Activated T-helper 1 cell treated with Interleukin-2 at 50 U/mL for 16 hours (primary cell): ENCODE results near the gene CCSER1.
"Not testable (repeated sequence)": the region's sequence is repeated elsewhere in the genome, so short reads cannot be mapped to it uniquely, and the experiment has no call there.

Experiments used
- DNase-seq: peaks from one replicate; pipeline ENCODE4 v3.0.0-alpha.2; 2020; ENCODE audit warnings: low read depth

Gene CCSER1

DNA sequence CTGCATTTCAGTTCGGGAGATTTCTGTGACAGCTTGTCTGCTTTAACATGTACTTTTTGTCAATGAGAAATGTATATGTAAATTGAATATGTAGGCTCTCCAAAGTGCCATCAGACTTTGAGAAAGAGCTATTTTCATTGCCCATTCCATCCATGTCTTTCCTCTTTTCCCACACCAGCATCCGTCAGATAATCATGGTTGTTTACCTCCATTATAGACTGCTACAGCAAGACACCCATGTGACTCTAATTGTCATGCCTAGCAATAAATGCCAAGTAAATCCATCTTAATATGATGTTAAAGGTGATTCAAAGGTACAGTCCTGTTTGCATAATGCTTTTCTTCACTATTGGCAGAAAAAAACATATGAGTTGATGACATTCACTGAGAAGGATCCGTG lies 1157.3 kb downstream of the CCSER1 start:
- DNase-seq: no peak

DNA sequence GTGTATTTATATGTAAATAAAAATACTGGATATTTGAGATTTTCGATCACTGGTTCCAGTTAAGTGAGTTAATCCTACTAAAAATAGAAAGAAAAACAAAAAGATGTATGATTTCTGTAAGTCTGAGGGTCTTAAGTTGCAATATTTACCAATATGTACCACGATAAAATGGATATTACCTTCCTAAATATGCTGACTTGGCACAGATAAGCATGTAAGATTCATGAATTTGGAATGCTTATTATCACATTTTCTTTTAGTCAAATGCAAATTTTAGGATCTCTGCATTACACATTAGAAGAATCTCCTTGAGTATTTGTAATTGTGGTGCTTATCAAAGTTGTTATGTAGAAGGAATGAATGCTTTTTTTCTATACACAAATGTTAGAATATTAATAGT lies 1158.3 kb downstream of the CCSER1 start:
- DNase-seq: no peak

DNA sequence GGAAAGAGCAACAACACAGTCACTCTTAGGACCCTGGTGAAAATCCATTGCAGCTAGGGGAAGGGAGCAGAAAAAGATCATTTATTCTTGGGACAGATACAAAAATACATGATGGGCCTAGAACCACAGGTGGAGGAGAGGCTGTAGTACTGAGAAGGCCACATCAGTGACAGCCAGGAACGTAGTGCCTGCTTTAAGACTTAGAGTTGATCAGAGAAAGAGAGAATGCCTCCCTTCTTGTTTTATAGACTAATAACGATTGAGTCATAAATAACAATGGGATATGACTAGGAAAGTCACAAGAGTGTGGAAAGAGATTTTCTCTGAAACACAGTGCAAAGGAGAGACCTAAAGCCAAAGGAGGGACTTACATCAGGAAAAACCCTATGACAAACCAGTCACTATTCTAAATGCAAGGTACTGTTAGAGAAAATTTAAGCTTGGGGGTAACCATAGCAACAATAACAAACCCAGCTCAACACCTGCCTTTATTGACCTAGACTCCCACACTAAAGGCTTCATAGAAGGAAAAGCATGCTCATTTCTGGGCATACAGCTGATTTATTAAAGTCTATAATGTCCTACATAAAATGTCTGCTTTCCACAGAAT lies 1161.6 kb downstream of the CCSER1 start:
- DNase-seq: no peak

DNA sequence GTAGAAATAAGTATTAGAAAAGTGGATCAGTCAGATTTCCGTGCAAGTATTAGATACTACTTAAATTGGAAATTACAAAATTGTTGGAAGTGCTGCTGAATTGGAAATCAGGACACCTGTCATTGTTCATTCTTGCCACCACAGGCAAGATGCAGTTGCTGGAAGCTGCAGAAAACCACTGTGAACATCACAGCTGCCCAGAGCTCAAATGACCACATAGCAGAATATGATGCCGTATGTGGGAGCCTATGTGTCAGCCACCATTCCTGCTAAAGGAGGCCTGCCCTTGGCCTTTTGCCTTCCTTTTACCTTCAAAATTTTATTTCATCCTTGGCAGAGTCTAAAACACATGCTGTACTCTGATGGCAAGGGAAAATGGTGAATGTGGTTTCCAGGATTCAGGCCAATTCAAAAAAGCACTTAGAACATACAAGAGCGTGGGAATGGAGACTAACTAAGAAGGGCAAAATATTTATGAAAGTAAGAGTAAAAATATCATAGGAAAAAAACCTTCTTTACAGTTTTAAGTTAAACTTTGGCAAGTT lies 1171.0 kb downstream of the CCSER1 start:
- DNase-seq: no peak

DNA sequence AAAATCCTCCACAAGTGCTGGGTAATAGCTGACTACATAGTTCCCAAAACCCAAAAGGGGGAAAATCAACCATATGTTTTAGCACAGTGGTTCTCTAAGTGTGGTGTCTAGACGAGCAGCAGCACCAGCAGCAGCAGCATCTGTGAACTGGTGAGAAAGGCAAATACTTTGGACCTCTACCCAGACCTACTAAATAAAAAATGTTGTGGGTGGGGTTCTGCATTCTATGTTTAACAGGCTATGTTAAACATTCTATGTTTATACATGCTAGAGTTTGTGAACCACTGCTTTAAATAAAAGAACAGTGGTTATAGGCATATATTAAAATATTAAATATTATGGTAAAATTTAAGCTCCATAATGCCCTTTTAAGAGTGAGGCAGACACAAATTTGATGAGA lies 1171.6 kb downstream of the CCSER1 start:
- no peak for DNase-seq

DNA sequence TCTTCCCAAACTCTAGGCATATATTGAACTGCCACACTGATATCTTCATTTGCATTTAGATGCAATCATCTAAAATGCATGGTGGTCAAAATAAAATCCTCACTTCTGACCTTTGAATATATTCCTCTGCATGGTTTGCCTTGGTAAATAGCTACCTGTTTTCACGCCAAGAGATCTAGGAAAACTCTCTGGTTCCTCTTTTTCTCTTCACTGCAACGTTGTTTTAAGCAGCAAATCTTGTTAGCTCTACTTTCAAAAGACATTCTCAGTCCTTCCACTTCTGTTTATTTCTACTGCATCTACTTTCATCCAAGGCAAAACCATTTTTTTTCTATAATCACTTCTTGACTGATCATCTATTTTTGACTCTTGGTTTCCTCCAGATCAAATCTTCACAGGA lies 1174.9 kb downstream of the CCSER1 start:
- no peak for DNase-seq

DNA sequence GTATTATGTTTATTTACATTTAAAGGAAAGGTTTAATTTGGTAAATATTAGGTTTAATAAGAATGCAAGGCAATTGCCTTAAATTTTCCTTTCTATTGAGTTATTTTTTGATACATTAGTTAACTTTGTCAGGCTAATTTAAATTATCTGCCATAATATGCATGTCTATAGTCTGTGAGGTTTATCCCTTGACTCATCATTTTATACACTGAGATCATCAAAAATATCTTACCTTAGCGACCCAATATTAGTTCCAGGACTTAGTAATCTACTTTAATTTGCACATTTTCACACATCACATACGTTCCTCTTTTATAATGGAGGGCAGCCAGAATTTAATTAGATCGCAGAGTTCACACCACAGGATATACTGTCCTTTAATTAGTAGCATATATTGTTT lies 1177.1 kb downstream of the CCSER1 start:
- no peak for DNase-seq

DNA sequence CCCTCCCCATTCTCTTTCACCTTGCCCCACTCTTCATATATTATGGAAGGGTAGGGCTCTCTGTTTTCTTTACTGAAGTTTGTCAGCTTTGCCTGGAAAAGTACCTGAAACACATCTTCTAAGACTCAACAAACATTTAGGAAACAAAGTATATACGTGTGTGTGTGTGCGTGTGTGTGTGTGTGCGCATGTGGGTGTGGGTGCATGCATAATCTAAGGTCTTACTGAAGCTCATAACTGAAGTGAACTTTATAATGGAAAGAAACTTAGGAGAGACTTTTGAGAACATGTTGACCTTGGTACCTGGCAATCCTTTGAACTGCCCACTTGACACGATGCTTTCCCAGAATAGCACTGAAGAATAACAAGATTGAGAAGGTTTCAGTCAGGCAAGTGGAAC lies 1190.2 kb downstream of the CCSER1 start:
- DNase-seq: no peak

DNA sequence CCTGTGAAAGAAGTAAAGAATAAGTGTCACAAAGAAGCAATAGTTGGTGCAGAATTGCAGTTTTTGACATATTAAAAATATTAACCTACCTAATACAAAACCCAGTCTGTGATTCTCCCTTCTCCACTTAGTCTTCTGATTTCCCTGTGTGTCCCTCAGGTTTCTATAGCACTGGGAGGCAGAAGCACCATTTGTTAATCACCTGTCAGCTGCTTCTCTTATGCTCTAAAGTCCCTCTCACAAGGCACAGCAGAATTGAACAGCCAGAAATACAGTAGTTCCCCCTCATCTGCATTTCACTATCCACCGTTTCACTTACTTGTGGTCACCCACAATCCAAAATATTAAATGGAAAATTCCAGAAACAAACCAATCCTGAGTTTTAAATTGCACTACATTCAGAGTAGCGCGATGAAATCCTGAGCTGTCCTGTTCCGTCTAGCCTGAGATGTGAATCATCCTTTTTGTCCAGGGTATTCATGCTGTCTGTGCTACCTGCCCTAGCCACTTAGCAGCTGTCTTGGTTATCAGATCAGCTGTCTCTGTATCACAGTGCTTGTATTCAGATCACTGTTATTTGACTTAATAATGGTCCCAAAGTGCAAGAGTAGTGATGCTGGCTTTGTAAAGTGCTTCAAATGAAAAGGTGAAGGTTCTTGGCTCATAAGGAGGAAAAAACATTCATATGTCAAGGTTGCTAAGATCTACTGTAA lies 1192.5 kb downstream of the CCSER1 start:
- no peak for DNase-seq

DNA sequence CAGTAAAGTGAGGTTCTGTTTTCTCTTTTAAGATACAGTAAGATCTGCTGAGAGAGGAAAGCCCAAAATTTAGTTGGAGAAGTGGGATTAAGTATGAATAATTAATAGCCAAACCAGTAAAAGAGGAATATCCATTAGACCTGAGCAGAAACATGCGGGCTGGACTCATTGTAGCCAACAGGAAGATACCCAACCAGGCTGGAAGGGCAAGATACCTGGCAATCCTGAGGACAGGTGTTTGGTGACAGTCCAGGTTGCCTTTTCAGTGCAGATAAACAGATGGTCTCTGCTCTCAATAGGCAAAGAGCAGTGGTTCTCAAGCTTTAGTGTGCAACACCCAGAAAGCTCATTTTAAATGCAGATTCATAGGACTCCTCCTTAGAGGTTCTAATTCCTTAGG lies 1195.8 kb downstream of the CCSER1 start:
- DNase-seq: no peak

DNA sequence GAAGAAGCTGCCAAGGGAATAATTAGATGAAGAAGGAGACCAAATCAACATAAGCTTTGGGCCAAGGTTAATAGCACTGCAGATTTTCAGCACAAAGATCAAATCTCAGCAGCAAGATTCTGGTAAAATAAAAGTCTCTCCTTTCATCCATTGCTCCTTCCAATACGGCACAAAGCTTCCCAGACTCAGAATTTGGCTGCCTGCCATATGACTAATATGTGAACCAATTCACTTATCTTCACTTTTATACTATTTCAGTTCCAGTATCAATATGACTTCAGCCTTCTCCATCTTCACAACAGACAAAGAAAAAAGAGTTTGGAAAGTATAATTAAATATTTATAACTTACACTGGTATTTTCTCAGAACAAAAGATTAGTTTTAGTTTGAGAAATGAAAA lies 1198.3 kb downstream of the CCSER1 start:
- DNase-seq: no peak

DNA sequence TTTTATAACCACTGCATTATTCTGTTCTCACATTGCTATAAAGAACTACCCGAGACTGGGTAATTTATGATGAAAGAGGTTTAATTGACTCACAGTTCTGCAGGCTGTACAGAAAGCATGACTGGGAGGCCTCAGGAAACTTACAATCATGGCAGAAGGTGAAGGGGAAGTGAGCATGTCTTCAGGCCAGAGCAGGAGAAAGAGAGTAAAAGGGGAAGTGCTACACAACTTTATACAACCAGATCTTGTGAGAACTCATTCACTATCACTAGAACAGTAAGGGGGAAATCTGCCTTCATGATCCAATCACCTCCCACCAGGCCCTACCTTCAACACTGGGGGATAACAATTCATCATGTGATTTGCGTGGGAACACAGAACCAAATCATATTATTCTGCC lies 1199.0 kb downstream of the CCSER1 start:
- DNase-seq: not testable (repeated sequence)

DNA sequence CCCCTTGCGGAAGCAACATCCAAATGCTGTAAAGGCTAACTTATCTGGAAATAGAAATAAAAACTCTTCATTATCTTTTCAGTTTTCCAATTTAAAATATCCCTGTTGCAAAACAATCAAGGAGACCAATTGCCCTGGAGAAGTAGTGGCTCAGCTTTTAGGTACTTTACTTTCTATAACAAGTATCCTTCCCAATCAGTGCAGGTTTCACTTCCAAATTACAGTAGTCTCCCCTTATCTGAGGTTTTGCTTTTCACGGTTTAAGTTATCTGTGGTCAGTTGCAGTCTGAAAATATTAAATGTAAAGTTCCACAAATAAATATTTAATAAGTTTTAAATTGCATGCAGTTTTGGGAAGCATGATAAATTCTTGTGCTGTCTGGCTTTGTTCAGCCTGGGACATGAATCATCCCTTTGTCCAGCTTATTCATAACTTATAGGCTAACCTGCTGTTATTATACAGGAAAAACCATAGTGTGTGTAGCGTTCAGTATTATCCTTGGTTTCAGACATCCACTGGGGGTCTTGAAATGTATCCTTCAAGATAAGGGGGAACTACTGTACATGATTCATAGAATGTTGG lies 1203.5 kb downstream of the CCSER1 start:
- DNase-seq: no peak

DNA sequence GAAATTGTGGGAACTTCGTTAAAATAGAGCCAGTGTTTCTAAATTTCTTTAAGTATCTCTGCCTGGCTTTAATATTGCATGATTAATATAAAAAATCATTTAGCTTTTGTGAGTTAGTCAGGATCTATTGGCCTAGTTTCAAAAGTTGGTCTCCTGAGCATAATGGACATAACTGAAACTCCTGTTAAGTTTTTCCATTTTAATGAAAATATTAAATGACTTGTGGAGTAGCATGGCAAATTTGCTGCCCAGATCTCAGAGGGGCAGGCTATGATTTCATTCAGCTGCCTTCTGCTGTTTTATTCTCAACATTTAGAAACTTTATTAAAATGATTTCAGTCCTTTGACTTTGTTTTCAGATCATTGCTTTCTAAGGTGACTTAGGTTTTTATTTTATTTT lies 1213.6 kb downstream of the CCSER1 start:
- DNase-seq: no peak

DNA sequence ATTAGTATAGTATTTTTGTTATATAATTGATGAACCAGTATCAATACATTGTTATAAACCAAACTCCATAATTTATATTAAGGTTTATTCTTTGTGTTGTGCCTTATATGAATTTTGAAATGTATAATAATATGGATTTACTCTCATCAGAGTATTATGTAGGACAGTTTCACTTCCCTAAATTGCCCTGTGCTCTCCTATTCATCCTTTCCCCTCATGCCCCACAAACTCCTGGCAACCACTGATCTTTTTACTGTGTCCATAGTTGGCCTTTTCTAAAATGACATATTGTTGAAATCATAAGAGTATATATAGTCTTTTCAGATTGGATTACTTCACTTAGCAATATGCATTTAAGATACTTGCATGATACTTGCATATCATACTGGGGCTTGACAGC lies 1218.4 kb downstream of the CCSER1 start:
- no peak for DNase-seq

DNA sequence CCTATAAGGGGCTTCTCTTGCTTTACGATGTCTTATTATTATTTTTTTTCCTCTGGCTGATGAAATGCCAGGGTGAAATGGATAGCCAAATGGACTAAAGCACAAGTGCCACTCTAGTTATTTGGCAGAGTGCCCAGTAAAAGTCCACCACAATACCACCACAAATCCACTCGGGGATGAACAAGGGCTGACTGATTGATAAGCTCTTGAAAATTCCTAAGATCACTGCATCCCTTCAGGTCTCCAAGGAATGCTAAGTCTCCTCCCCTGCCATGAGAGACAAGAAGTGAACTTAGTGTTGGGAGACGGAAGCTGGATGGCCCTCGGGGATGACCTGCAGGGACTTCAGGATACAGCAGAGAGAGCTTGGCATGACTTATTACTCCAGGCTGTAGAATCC lies 1229.3 kb downstream of the CCSER1 start:
- DNase-seq: not testable (repeated sequence)

DNA sequence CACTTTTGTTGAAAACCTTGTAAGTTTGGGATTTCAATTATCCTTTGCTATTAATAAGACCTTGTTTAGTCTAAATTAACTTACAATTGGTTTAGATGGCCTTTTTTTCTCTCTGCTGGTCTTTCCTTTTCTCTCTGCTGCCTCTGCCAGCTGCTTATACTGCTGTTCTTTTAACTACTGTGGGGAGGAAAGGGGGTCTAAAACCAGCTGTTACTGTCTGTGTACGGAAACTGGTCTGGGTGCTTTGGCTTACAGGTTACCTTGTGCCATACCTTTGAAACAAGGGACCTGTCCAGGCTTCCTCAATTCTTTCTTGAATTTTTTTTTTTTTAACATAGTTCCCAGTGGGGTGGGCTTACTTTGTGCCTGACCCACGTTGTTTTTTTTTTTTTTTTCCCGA lies 1230.8 kb downstream of the CCSER1 start:
- DNase-seq: not testable (repeated sequence)

DNA sequence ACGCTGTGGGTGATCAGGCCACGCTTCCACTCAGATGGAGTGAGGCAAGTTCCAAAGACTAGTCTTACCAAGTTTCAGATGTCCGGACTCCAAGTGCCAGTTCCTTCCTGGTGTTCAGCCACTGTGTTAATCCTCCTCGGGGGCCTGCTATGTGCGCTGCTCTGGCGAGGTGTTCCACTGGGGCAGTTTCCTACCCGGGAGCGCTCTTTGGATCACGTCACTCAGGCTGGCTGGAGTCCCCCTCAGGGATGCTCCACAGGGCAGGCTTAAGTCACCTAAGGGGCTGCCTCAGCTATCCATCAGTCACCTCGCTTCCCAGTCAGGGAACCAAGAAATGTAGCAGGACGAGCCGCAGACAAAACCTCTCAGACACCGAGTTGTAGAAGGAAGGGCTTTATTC lies 1231.4 kb downstream of the CCSER1 start:
- not testable (repeated sequence) for DNase-seq

DNA sequence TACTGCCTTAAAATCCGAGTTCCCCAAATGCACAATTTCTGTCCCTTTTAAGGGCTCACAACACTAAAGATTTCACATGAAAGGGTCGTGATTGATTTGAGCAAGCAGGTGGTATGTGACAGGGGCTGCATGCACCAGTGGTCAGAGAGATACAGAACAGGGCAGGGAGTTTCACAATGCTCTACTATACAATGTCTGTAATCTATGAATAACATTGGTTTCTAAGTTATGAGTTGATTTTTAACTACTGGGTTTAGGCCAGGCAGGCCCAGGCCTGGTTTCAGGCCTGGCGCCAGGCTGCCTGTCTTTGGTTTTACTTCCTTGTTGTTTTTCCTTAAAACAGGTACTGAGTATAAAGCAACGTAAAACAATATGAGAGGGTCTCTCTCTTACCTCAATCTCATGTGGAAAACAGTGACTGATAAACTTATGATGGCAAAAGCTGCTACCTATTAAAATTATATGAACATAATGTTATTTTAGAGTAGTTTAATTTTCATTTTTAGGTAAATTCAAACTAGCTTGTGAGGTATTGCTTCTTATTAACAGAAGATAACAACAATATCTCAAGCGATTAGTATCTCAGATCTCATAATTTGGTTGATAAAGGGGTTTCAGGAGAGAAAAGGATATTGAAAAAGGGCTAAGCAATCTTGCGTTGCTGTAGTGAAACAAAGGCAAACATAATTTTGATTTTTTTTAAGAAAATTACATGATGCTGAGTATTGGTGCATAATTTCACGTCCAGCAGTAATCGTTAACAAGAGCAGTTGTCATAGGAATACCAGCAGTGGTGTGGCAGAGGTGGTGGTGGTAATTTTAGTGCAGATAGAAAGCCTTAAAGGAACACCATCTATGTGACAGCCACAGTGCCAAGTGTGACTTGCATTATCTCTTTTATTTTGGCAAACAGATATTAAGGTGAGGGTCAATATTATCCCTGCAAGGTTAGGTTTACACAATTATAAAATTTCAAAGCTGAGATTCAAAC lies 1232.1 kb downstream of the CCSER1 start:
- DNase-seq: no peak

DNA sequence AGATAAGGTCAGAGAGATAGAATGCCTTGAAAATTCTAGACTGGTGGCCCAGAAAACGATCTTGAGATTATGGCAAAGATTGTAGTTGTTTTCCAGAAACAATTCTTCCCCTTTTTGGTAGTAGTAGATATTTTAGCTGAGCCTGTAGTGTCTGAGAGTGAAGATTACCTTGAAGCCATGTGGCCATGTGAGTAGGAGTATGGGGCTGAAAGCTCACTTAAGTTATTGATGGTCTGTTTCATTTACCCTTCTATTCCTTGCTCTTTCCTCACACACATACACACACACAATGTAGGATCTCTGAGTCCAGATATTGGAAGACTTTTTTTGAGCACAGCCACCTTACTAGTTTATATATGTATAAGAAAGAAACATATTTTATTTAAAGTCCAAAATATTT lies 1234.9 kb downstream of the CCSER1 start:
- no peak for DNase-seq

DNA sequence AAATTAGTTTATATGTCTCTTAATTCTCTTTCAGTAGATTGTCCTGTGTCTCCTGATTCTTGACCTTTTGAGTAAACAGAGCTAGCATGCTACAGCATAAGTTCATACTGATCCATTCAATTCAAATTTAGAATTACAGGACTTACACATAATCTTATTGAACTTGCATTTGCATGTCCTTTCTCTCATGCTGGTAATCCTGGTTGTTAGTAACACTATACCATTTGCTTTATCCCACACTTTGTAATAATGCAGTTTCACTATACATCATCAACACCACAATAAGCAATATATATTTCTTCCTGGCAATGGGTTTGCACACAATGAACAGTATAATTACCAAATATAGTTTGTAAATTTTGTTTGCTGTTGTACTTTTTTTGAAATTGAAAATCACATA lies 1239.4 kb downstream of the CCSER1 start:
- DNase-seq: no peak

DNA sequence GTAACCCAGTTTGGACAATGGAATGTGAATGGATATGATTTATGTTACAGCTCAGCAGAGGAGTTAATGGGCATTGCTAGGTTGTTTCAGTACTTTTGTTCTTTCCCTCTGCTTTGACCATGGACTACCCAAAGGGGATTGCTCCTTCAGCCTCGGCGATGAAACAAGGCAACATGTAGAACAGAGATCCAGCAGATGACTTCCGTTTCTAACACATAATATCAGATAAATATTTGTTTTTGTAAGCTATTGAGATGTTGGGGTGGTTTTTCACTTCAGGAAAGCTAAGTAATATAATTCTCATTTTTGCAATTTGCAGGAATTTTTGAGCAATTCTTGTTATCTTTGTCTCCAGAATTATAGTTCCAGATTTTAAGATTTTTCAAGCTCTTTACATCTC lies 1241.9 kb downstream of the CCSER1 start:
- no peak for DNase-seq
